Gastrocnemius medialis (tissue), 4 donors: ENCODE measurements around the gene MNX1. TPM values are rescaled to one million over a fixed set of nuclear protein-coding genes. Genes with fewer than 3 reads are reported as not detected.

ENCODE experiments used
- ATAC-seq, 2 donors: fragments of 150-250 bp; one replicate each; pipeline ENCODE4 v1.9.1; 2016
- DNase-seq, 2 donors: peaks; one replicate each; pipeline ENCODE4 v3.0.0-alpha.2; 2019
- H3K27ac ChIP-seq, 4 donors: fragments of 200-600 bp; sonication (generic); 1 replicate in 1 of 4; 2 replicates in 3 of 4; pipeline ENCODE4 v1.5.1; 2016 to 2018; ENCODE audit warnings: mild to moderate bottlenecking in 2 of 4, moderate library complexity in 1 of 4
- H3K27me3 ChIP-seq, 3 donors: fragments of 200-600 bp; sonication (generic) in 2 of 3; 1 replicate in 1 of 3; 2 replicates in 2 of 3; pipeline versions ENCODE4 v1.5.1 to v1.6.0; 2016 to 2019; ENCODE audit warnings: mild to moderate bottlenecking in 1 of 3, moderate library complexity in 1 of 3
- H3K36me3 ChIP-seq, 2 donors: fragments of 200-600 bp; sonication (generic) in 1 of 2; one replicate each; pipeline ENCODE4 v1.5.1; 2017 to 2018
- H3K4me1 ChIP-seq, 2 donors: fragments of 200-600 bp; sonication (generic) in 1 of 2; one replicate each; pipeline ENCODE4 v1.5.1; 2016 to 2017; ENCODE audit warnings: mild to moderate bottlenecking in 2 of 2
- H3K4me3 ChIP-seq, 4 donors: fragments of 200-600 bp; sonication (generic) in 3 of 4; 1 replicate in 1 of 4; 2 replicates in 3 of 4; pipeline ENCODE4 v1.5.1; 2016 to 2019; ENCODE audit warnings: mild to moderate bottlenecking in 2 of 4
- H3K9me3 ChIP-seq, 3 donors: fragments of 200-600 bp; sonication (generic) in 2 of 3; 1 replicate in 1 of 3; 2 replicates in 2 of 3; pipeline ENCODE4 v1.5.1; 2016 to 2019
- CTCF ChIP-seq, 5 experiments: fragments of 450-650 bp in 3 of 5; fragments of 200-600 bp in 2 of 5; sonication (generic) in 2 of 5; IDR thresholded peaks in 4 of 5; conservative IDR thresholded peaks in 1 of 5; 1 replicate in 4 of 5; 2 replicates in 1 of 5; pipeline ENCODE4 v1.5.1; 2016 to 2019; ENCODE audit warnings: antibody characterized with exemption in 5 of 5, mild to moderate bottlenecking in 3 of 5, moderate library complexity in 3 of 5
- POLR2A ChIP-seq, 2 donors: fragments of 450-650 bp; IDR thresholded peaks; one replicate each; pipeline ENCODE4 v1.6.1; 2017; ENCODE audit warnings: antibody characterized with exemption in 2 of 2, mild to moderate bottlenecking in 2 of 2, moderate library complexity in 2 of 2
- in situ Hi-C, 4 donors: fragments of 200-750 bp; cut with MboI; loops; one replicate each; pipeline versions ENCODE4 v1.15.0 to v1.8.0; 2017; ENCODE audit warnings: low sequenced_read_pairs in 4 of 4
- intact Hi-C: fragments of 100-400 bp; cut with DNase I; formaldehyde crosslinking; loops from one replicate; pipeline ENCODE4 v1.15.1; 2023; ENCODE audit warnings: low total_unique reads
- total RNA-seq, 4 donors: library from RNA; depleted of rRNA; stranded (reverse); fragments of >200 nt; gene quantifications; one replicate each; pipeline versions ENCODE4 v1.1.0 to v1.2.3, GENCODE V29; 2016

MNX1 gene
- total RNA-seq, 4 donors from 2014 or later = 0.16 to 0.20 TPM; not detected in 2

- H3K27me3 ChIP-seq = peaks cover 94 to 100% (median 100%) of the 10 kb centered on the region in 3 donors
- no peak overlapping the region for H3K4me3 ChIP-seq
- in situ Hi-C loops (no loop called here), intact Hi-C loops (no loop called here)
- no peak overlapping the region for H3K27ac ChIP-seq
- H3K4me1 ChIP-seq = peaks cover 6 to 19% of the 10 kb centered on the region in 2 donors
- ATAC-seq (no peak), DNase-seq (peak in 1 of 2 donors; percentile 0)
- no peak for TF ChIP-seq POLR2A (IDR thresholded peaks at IDR 0.05)
- TF ChIP-seq CTCF (IDR thresholded peaks at IDR 0.05 in 4 of 5, conservative IDR thresholded peaks at IDR 0.05 in 1 of 5) = no peak
- H3K9me3 ChIP-seq = no peaks in the 10 kb centered on the region
- no peaks in the 10 kb centered on the region for H3K36me3 ChIP-seq
These were observed 5.5 kb upstream of the MNX1 start for GRCh38 chr7:157016024-157016351.

- H3K27me3 ChIP-seq = peaks cover 85 to 96% (median 92%) of the 10 kb centered on the region in 3 donors
- intact Hi-C loops = no loop called here
These were observed 4.4 kb upstream of the MNX1 start for GRCh38 chr7:157014635-157015555.

GRCh38 chr7:157013602-157014549, 3.4 kb upstream of the MNX1 start:
- ATAC-seq = no peak
- peaks cover 82 to 93% (median 89%) of the 10 kb centered on the region in 3 donors for H3K27me3 ChIP-seq
- no peak for DNase-seq
- H3K9me3 ChIP-seq = no peaks in the 10 kb centered on the region
- intact Hi-C loops (no loop called here), in situ Hi-C loops (no loop called here)
- TF ChIP-seq CTCF (IDR thresholded peaks at IDR 0.05 in 4 of 5, conservative IDR thresholded peaks at IDR 0.05 in 1 of 5) = no peak
- no peaks in the 10 kb centered on the region for H3K36me3 ChIP-seq
- peaks cover 2 to 10% of the 10 kb centered on the region in 2 donors for H3K4me1 ChIP-seq
- H3K4me3 ChIP-seq = no peak overlapping the region
- no peak overlapping the region for H3K27ac ChIP-seq

More at GRCh38 chr7:157014635-157015555, 4.4 kb upstream of the MNX1 start:
- Histone ChIP-seq H3K4me1 (peaks cover 6 to 8% of the 10 kb centered on the region in 2 donors), H3K27ac (no peak overlapping the region), H3K36me3 (no peaks in the 10 kb centered on the region), H3K4me3 (no peak overlapping the region), H3K9me3 (no peaks in the 10 kb centered on the region)
- in situ Hi-C loops = no loop called here
- TF ChIP-seq POLR2A (IDR thresholded peaks at IDR 0.05) (no peak), CTCF (IDR thresholded peaks at IDR 0.05 in 4 of 5, conservative IDR thresholded peaks at IDR 0.05 in 1 of 5) (no peak)
- ATAC-seq = no peak
- DNase-seq = no peak

GRCh38 chr7:157013101-157013500, 2.6 kb upstream of the MNX1 start:
- H3K9me3 ChIP-seq = no peaks in the 10 kb centered on the region
- peaks cover 0 to 10% of the 10 kb centered on the region in 2 donors for H3K4me1 ChIP-seq
- TF ChIP-seq POLR2A (IDR thresholded peaks at IDR 0.05) = no peak
- TF ChIP-seq CTCF (IDR thresholded peaks at IDR 0.05 in 4 of 5, conservative IDR thresholded peaks at IDR 0.05 in 1 of 5) = no peak
- H3K36me3 ChIP-seq = no peaks in the 10 kb centered on the region
- no peak for DNase-seq
- intact Hi-C loops = no loop called here
- ATAC-seq = no peak
- H3K27ac ChIP-seq = no peak overlapping the region
- no peak overlapping the region for H3K4me3 ChIP-seq
- in situ Hi-C loops = no loop called here
- peaks cover 82 to 93% (median 89%) of the 10 kb centered on the region in 3 donors for H3K27me3 ChIP-seq
